Right lobe of liver (tissue), 4 donors: Measurements from ENCODE around the gene CELF4.

ENCODE experiments used
- POLR2A ChIP-seq: fragments of 450-650 bp; IDR thresholded peaks from one replicate; pipeline ENCODE4 v1.6.1; 2017; ENCODE audit warnings: antibody characterized with exemption, mild to moderate bottlenecking
- TF ChIP-seq, protein P1 (sequence below), 4 donors: fragments of 200-600 bp in 3 of 4; fragments of 450-650 bp in 1 of 4; IDR thresholded peaks; one replicate each; pipeline versions ENCODE4 v1.5.1 to v1.8.0; 2016 to 2022; ENCODE audit warnings: antibody characterized with exemption in 4 of 4, mild to moderate bottlenecking in 2 of 4
- donor health status: DM: no; HTN: no; CAD: no.
- donor health status: DM: no; HTN: no; CAD: no.
- donor health status: DM: no; HTN: yes; CAD: no.

DNA sequence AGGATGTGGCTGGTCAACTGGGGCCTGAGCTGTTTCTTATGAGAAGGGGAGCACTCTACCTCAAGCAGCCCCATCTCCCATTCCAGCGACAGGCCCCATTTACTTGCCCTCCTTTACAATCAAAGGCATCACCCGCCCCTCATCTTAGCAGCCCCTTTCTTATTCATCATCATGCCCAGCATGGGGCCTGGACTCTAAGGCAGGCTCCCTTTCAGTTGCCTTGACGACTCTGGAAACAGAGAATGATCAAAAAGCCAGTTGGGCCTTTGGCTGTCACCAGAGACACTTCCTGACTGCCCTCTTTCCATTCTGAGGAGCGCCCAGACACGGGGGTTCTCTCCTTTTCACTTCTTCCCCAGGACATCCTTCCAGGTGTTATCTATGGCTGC is 11.2 kb downstream of the CELF4 start:
- TF ChIP-seq, protein P1, sequence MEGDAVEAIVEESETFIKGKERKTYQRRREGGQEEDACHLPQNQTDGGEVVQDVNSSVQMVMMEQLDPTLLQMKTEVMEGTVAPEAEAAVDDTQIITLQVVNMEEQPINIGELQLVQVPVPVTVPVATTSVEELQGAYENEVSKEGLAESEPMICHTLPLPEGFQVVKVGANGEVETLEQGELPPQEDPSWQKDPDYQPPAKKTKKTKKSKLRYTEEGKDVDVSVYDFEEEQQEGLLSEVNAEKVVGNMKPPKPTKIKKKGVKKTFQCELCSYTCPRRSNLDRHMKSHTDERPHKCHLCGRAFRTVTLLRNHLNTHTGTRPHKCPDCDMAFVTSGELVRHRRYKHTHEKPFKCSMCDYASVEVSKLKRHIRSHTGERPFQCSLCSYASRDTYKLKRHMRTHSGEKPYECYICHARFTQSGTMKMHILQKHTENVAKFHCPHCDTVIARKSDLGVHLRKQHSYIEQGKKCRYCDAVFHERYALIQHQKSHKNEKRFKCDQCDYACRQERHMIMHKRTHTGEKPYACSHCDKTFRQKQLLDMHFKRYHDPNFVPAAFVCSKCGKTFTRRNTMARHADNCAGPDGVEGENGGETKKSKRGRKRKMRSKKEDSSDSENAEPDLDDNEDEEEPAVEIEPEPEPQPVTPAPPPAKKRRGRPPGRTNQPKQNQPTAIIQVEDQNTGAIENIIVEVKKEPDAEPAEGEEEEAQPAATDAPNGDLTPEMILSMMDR (IDR thresholded peaks at IDR 0.05), result no peak
- no peak for TF ChIP-seq POLR2A
